Measurements from ENCODE around the gene NUDT4. TPM values are rescaled to one million over a fixed set of nuclear protein-coding genes. Genes with fewer than 3 reads are reported as not detected.

NUDT4 gene
- total and polyA plus RNA-seq, 9 donors: 55.5 to 85.8 (median 77.3) TPM

DNA sequence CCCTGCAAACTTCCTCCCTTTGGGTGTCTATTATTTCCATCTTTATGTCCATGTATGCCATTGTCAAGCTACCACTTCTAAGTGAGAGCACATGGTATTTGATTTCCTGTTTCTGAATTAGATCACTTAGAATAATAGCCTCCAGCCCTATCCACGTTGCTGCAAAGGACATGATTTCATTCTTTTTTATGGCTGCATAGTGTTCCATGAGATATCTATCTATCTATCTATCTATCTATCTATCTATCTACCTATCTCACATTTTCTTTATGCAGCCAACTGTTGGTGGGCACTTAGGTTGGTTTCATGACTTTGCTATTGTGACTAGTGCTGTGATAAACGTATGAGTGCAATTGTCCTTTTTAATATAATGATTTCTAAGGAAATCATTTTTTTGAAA lies 78.4 kb downstream of the NUDT4 start:
- no peaks in the 10 kb centered on the region for H3K4me1 ChIP-seq (ENCODE audit: control insufficient read depth, insufficient read depth, low read length)
- H3K9me3 ChIP-seq (replicated peaks; ENCODE audit: control insufficient read depth, low read depth, low read length): no peaks in the 10 kb centered on the region
- H3K27ac ChIP-seq (ENCODE audit: low read length): no peak overlapping the region
- no CpG with 5 or more reads among the region's 2 CpGs for WGBS (ENCODE audit: insufficient coverage)
- DNase-seq: no peak
- no peaks in the 10 kb centered on the region for H3K36me3 ChIP-seq (ENCODE audit: control insufficient read depth, insufficient read depth, low read length)
- no peaks in the 10 kb centered on the region for H3K27me3 ChIP-seq (ENCODE audit: control insufficient read depth, insufficient read depth, low read length)
- no peak overlapping the region for H3K4me3 ChIP-seq (ENCODE audit: low read length)

Other genes with a start within 250 kb of the NUDT4 start
- gene UBE2N, start 64.0 kb downstream of the NUDT4 start, total RNA-seq: 63.7 TPM
- 100 to 1,000 TPM in 6 of 8 donors, 10 to 100 TPM in 2; 89.3 to 112 (median 103) TPM for gene UBE2N, start 64.0 kb downstream of the NUDT4 start, polyA plus RNA-seq (ENCODE audit: insufficient read depth in 1 of 8, insufficient read length in 8 of 8, low replicate concordance in 1 of 8)
- 44.9 TPM for gene MRPL42, start 89.6 kb downstream of the NUDT4 start, total RNA-seq
- gene MRPL42, start 89.6 kb downstream of the NUDT4 start, polyA plus RNA-seq (ENCODE audit: insufficient read depth in 1 of 8, insufficient read length in 8 of 8, low replicate concordance in 1 of 8): 10 to 100 TPM; 29.5 to 40.6 (median 31.8) TPM
- gene SOCS2, start 194.8 kb downstream of the NUDT4 start, total RNA-seq: 15.3 TPM
- gene SOCS2, start 194.8 kb downstream of the NUDT4 start, polyA plus RNA-seq (ENCODE audit: insufficient read depth in 1 of 8, insufficient read length in 8 of 8, low replicate concordance in 1 of 8): 10 to 100 TPM; 14.7 to 19.9 (median 16.6) TPM